HT1080 (cell line): ENCODE measurements around the gene CACNA2D3. TPM values are rescaled to one million over a fixed set of nuclear protein-coding genes. Genes with fewer than 3 reads are reported as not detected.

Source experiments
- DNase-seq: peaks from one replicate; pipeline ENCODE4 v3.0.0-alpha.2; 2015; ENCODE audit warnings: low read depth
- total RNA-seq: library from RNA; depleted of rRNA; stranded (reverse); fragments of >200 nt; shearing (Covaris generic); gene quantifications from 2 replicates; pipeline ENCODE4 v1.2.3, GENCODE V29; 2014

Gene CACNA2D3
- total RNA-seq, 1 experiment from 2014 or later, result 0.14 TPM

DNA sequence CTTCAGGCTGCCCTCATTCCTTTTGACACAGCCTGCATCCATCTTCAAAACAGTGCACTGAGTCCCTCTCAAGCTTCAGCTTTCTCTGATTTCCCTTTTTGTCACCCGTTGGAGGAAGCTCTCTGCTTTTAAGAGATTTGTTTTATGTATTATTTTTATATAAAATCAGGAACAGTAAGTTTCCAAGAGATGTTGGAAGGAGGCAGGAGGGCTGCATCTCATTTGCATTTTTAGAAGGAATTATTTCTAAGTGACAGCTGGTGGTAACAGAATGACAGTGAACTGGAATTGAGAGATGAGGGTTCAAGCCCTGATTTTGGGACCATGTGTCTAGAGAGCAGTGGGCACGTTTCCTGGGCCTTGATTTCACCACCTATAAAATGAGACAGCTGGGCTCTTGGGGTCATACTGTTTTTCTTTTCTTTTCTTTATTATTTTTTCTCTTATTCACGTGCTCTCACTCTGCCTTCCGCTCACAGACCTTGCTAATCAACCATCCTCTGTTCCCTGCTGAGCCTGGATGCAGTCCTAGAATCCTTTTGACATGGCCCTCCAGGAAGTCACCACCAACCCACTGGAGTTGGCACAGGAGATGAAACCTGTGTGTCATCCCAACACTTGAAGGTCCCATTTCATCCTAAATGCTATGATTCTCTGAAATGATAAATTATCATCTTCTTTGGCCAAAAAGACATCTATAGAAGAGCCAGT lies 148.6 kb downstream of the CACNA2D3 start:
- no peak for DNase-seq

DNA sequence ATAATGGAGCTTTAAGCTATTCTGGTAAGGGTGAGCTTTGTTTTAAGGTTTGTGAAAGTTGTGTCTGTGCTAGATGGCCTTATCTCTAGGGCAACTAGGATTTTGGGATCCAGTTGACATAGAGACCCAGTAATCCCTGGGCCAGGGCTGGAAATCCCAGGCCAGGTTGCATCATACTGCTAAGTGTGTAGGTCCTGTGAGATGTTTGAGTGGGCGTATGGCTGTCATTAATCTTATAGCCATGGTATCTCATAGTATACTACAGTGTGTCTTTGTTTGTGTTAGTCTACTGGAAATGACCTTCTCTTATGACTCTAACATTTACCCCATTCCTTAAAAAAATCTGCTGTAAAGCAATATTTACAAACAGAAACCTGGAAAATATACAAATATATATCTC lies 151.4 kb downstream of the CACNA2D3 start:
- no peak for DNase-seq

DNA sequence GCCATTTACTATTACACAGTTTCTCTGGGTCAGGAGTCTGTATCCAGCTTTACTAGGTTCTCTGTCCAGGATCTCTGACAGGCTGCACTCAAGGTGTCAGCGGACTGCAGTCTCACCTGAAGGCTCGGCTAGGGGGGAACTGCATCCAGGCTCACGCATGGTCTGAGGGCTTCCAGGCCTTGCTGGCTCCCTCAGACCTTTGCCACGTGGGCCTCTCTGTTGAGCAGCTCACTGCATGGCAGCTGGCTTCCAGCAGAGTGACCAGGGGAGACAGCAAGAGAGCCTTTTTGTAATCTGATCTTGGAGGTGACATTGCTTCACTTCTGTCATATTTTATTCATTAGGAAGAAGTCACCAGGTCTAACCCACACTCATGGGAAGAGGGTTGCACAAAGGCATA lies 152.3 kb downstream of the CACNA2D3 start:
- no peak for DNase-seq

DNA sequence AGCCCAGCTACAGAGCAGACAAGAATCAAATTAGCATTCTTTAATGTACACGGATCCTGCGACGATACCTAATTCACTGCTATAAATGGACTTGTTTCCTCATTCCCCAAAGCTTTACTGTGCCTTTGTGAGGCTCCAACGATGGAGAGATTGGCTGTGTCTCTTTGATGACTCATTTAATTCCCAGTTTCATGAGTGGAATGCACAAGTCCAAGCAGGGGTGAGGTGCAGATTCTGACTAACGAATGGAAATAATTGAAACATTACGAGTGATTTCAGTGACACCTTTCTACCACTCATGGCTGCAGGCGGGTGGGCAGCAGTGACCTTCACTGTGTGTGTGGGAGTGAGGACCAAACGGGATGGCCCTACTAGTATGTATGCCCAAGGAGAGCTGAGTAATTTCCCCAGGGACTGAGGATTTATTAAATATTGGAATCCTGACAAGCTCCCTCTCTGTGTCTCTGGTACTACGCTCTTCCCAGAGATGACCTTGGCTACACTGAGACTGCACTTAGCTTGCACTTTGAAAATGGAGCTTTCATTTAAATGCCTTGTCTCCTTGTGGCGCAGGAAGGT lies 156.7 kb downstream of the CACNA2D3 start:
- DNase-seq, result no peak

DNA sequence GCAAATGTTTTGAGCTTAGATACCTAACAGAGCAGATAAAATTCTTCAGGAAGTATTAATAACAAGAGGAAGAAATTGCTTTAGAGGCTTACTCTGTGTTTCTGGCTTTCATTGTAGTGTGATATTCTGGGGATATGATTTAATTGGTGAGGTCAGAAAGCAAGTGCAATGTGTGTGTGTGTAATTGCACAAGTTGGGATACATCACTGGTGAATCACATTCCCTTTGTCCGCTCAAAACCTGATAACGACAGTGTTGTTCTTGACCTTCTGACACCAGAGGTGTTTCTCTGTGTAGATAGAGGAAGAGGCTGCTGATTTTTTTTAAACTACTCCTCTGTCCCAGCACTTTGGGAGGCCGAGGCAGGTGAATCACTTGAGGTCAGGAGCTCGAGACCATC lies 161.1 kb downstream of the CACNA2D3 start:
- no peak for DNase-seq

DNA sequence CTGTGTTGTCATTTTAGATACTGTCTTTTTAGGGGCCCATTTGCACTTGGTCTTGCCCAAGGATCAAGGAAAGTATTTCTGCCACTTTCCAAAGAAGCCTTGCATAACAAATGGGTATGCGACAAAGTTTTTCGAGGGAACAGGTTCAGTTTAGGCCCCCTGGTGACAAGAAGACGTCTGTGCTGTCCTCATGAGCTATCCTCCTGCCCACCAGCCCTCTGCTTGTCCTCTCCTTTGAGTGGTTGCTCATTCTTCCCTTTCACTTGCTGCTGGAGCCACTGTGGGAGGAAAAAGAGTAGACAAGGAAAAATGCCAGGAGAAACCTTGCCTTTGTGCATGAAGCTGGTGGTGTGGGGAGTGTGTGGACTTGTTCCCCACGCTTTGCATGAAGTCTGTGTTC lies 171.9 kb downstream of the CACNA2D3 start:
- DNase-seq, result no peak

DNA sequence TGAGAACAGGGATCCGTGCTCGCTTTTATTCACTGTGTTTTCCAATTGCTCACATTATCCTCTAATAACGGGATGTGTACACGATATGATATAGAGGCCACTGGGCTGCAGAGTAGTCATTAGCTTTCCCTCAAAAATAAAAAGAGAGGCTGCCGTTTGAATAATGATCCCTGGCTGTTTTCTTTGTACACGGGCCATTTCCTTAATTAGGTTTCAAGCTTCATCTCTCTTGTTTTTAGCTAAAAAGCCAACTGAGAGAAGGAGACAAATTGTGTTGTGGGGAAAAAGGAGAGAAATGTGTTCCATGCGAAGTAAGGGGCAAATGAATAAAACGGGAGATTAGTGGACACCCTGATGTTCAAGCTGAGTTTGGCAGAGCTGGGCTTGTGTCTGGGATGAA lies 174.2 kb downstream of the CACNA2D3 start:
- no peak for DNase-seq

DNA sequence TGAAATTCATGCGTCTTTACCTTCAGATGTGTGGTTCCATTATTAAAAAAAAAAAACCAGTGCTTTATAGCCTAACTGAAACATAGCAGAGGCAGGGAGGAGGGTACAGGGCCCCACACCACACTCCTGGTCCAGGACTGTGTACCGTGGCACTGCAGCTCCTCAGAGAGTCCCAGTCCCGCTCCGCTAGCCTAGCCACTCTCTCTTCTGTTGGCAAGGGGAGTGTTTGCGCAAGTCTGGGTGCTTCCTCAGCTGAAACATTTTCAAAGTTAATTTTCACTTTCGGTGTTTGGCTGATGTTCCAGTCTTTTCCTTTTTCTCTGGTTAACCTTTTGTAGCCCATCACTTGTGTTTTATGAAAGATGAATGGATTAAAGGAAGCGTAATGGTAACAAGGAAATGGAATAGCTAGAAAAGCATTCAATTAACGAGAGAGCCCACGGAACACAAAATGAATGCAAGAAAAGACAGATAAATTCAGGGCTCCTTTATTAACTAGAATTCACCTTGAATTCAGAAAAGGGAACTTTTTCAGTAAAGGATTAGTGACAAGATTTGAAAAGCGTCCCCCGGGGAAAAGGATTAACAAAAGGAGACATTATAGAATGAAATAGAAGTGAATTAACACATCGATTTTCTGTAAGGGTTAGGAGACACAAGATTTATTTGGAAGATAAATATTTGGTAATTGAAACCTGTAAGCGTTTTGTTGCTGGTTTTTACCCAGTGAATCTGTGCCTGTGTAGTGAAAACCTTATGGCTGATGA lies 177.0 kb downstream of the CACNA2D3 start:
- DNase-seq, result no peak

DNA sequence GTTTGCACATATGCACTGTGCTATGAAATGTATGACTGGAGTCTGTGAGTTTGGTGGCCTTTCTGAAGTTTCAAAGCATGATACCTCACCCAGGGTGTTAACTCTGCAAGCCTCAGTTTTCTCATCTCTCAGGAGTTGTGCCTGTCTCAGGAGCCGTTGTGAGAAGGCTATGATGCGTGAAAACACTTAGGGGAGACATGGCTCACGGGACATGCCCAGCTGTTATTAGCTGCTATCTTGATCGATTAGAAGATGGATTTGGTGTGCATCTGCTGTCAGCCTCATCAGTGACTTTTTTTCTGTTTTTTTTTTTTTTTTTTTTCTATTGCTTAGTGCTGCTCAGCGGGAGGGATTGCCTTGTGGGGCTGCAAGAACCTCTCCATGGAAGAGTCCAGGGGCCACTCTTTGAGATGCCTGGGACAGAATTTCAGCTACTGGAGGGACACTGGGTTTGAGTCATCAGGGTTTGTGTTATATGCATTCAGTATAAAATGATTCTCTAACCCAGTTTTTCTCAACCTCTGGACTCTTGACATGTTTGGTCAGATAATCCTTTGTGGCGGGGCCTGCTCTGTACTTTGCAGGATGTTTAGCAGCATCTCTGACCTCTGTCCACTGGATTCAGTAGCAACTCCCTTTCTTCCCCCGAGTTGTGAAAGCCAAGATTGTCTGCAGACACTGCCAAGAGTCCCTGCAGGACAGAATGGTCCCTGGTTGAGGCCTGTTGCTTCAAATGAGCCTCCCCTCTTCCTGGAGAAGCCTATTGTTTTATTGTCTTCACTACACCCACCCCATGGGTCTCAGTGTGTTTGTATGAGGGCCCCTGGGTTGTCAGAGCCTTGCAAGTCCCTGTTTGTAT lies 181.4 kb downstream of the CACNA2D3 start:
- no peak for DNase-seq

DNA sequence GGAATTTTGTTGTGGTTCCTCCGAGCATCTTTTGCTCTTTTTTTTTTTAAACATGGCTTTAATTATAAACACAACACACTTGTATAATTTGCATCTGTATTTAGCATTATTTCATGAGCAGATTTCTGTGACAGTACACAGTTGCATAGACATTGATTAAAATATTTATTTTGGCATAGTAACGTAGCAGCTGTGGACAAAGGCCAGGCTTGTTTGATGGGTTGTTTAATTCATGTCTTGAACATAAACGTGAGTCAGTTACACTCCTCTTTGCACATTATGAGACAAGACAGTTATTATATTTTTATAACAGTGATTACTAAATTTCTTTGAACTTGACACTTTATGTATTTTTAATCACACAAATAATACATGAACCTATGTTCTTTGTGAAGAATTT lies 182.5 kb downstream of the CACNA2D3 start:
- DNase-seq, result no peak

DNA sequence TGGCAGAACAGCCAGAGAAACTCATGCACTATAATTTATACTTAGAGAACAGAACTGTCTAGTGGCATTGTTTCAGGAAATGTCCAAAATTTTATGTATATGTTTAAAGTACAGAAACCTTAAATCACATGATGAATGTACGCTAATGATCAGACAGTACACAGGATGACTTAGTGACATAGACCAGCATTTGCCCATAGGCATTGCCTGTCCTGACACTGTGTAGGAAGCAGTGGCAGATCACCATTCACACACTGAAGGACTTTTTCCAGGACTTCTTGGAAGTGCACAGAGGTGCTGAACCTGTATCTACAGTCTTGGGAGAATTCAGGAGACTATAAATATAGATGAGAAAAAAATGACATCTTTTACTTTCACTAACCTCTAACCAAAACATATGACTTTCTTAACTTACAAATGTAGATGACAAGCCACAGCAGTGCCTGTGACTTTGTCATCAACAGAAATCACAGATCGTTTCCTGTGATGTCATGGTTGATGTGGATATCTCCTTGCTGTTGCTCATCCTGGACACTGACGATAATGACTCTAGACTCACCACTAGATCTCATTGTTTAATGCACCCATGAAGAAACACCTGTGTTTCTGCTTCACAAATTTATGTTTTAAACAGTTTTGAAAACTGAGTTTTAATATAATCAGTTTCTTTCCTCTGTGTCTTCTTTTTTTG lies 183.2 kb downstream of the CACNA2D3 start:
- DNase-seq, result no peak

DNA sequence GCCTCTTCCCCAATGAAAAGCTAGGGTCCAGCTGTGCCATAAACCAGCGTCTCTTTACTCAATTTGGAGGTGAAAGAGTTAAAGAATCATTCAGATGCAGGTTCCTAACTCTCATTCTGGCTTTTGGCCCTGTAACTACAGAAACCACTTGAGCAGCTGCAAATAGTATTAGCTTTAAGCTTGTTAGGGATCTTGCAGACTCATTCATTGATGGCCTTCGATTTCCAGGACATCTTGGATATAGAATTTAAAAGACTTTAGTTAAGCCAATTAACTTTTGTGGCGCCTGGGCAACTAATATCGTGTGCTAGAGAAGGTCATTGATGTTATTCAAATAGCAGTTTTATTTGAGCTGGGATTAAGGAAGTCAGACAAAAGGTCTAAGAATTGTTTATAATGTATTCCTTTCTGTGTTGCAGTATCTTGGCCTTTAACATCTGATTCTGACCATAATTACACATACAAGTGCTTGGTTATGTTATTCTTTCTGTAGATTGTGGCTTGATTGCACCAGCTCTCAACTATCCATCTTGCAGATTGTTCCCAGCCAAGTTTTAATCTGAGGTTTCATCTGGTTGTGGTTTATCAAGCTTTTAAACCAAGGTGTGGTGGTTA lies 185.3 kb downstream of the CACNA2D3 start:
- no peak for DNase-seq

DNA sequence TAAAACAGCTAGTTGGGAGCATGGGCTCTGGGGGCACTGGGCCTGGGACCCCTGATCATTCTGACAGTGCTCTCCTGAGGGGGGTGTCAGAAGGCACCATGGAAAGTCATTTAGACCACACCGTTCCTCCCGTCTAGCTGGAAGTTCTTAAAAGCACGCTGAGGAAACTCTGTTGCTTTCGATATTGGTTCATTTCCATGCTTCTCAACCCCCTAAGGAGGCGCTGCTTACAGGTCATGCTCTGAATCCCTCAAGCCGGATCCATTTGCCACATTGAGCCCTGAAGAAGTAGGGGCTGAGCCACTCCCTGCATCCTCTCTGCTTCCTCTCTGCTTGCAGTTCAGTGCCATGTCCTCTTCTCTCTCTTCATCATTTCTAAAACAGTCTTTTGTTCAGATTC lies 187.2 kb downstream of the CACNA2D3 start:
- no peak for DNase-seq

DNA sequence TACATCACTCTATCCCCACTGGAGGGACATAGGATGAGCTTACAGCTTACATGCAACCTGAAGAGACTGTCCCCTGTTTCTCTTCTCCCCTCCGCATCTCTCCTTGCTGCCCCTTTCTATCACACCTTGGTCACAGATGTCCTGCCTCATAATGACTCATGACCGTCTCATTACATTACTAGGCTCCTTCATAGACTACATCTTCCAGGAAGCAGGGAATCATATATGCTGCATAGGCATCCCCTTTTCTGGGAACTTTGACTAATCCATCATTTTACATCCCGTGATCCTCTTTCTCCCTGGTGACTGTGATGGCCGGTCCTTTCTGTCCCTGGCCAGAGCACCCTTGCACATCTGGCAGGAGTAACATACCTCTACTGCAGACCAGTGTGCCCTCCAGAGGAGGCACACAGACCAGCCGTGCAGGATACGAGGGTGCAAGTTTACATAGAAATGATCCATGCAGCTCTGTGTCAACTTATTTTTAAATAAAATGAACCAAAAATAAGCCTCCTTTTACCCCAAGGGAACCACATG lies 188.9 kb downstream of the CACNA2D3 start:
- no peak for DNase-seq

DNA sequence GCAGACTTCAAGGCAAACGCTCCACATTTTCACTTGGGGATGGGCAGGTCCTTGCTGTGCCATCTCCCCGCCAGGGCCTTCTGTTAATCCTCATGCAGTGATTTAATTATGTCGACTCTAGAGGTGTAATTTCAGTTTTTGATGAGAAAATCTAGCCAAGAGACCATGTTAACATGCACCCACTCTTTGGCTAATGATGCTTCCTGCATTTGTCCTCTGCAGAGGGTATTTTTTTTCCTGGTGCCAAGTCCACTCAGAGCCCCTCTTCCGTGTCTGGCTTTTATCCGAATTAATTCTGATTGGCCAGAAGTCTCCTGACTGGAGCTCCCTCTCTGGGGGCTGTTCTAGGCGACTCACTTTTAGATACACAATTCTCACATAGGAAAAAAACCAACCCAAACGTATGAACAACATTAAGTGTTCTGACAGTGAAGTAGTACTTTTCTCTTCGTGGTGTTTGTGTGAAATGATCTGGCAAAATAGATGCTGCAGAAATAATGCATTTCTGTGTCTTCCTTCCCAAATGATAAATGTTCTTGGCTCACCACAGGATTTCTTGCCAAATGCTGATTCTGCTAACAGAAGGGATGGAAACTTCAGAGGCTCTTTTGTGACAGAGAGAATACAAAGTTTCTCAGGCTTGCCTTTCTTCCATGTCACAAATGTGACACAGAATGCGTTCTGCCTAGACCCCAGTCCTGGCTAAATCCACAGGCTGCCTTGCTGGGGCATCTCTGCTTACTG lies 190.0 kb downstream of the CACNA2D3 start:
- DNase-seq, result no peak

DNA sequence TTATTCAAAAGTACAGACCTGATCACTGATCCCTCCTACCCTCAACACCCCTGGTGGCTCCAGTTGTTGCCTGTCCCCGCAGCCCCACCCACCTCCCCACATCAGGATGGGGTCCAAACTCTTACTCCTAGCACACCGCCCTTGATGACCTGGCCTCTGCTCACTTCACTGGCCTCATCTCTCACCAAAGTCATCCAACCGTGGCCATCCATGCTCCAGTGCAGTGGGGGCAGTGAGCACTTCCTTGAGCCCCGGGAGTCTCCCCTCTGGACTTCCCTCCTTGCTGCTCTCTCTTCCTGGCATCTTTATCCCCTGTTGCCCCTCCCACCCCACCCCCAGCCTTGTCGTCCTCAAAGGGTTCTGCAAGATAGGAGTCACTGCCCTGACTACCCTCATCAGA lies 191.1 kb downstream of the CACNA2D3 start:
- DNase-seq, result no peak

DNA sequence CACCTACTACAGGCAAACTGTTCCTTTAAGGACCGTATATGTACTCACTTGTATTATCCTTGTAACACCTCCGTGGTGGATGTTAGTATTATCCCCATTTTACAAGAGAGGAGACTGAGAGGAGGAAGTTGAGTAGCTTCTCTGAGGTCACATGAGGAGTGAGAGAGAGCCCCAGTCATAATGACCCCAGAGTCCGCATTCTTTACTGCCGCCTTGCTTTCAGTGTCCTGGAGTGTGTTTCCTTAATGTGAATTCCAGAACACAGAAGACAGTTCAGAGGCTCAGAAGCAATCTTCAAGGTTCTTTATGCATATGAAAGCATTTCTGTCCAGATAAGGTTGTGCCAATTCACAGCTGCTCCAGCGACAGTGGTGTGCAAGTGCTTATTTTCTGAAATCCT lies 199.2 kb downstream of the CACNA2D3 start:
- DNase-seq, result no peak

DNA sequence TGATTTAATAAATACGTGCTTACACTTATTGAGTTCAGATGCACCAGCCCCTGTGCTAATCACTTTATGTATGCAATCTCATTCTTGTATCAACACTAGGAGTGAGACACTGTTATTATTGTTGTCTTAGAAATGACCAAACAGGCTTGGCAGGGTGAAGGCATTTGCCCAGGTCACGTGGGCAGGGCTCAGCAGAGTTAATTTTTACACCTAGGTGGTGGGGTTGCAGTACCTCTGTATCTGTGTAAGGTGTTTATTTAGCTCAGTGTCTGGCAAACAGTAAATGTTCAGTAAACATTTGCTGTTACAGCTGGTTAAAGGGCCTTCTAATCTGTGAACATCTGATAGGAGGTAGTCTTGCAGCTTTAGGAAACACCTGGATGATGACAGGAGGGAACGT lies 200.0 kb downstream of the CACNA2D3 start:
- no peak for DNase-seq

DNA sequence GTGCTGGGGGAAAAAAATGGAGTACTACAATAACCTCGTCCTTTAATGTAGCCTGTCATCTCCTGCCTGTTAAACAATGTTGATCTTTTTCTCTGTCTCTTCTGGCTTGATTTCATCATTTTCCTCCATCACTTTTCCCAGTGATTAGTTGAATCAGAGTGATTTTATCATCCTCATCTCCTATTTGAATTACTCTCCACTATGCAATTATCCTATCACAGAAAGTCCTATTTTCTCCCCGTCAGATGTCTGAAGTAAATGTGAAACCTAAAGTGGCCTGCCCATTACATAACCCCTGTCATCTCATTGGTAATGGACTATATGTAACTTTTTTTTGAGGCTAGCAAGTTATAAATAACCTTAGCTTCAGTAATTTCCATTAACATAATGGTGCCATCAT lies 201.8 kb downstream of the CACNA2D3 start:
- no peak for DNase-seq

DNA sequence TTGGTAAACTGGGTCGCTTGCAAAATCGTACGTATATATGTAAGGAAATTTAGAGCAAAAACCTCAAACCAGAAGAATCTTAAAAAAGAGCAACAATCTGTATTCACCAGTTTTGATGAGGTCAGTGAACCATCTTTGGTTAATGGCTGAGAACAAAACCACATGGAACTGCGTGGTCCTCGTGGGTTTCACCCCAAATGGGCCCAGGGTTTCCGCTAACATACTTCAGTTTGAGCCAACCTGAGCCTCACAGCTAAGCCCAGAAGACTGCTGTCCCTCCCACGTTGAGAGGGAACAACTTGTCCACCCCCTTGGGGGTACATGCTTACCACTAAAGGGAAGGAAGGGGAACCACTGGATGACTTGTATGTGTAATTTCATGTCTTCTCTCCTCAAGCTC lies 204.6 kb downstream of the CACNA2D3 start:
- DNase-seq, result no peak
